A673 (cell line): Measurements from ENCODE around the gene DHPS. TPM values are rescaled to one million over a fixed set of nuclear protein-coding genes. Genes with fewer than 3 reads are reported as not detected.
A peak's percentile ranks its signal among the peaks of the same experiment; 100 is the strongest.

Experiments
- BruUV-seq: library from RNA; stranded (reverse); fragments of 400-500 nt; replicated peaks from 2 replicates; lab custom pipeline; 2021; lab: Mats Ljungman, UMichigan
- CTCF ChIA-PET: fragments of 300-600 bp; sonication (Branson Sonifier 250); formaldehyde crosslinking; loops from one replicate; lab custom pipeline; 2022; ENCODE audit warnings: antibody characterized with exemption; lab: Charles Lee
- POLR2A ChIA-PET: fragments of 300-600 bp; sonication (Branson Sonifier 250); formaldehyde crosslinking; loops from one replicate; lab custom pipeline; 2022; ENCODE audit warnings: antibody characterized with exemption; ENCODE audit not compliant: low non-redundant PET; lab: Charles Lee
- DNase-seq: peaks from one replicate; pipeline ENCODE4 v3.0.0-alpha.2; 2015; ENCODE audit warnings: low spot score
- H3K27ac ChIP-seq: fragments of 200-600 bp; sonication (generic); 2 replicates; pipeline ENCODE4 v1.5.1; 2016; ENCODE audit warnings: mixed run types, low read depth, mild to moderate bottlenecking, mixed read lengths, antibody characterized with exemption, low read length; ENCODE audit not compliant: poor library complexity, severe bottlenecking
- H3K27me3 ChIP-seq: fragments of 200-600 bp; sonication (generic); replicated peaks from 2 replicates; pipeline ENCODE4 v1.6.1; 2017; ENCODE audit warnings: mixed run types, low read depth, mild to moderate bottlenecking, mixed read lengths, antibody characterized with exemption, low read length; ENCODE audit not compliant: insufficient read depth, poor library complexity
- H3K36me3 ChIP-seq: fragments of 200-600 bp; sonication (generic); 2 replicates; pipeline ENCODE4 v1.6.1; 2016; ENCODE audit warnings: mixed run types, mild to moderate bottlenecking, mixed read lengths, antibody characterized with exemption, low read length; ENCODE audit not compliant: insufficient read depth, poor library complexity, severe bottlenecking
- H3K4me1 ChIP-seq: fragments of 200-600 bp; sonication (generic); 2 replicates; pipeline ENCODE4 v1.6.1; 2017; ENCODE audit warnings: mixed run types, mild to moderate bottlenecking, mixed read lengths, antibody characterized with exemption, low read length; ENCODE audit not compliant: insufficient read depth, poor library complexity, severe bottlenecking
- H3K4me3 ChIP-seq: fragments of 200-600 bp; sonication (generic); 2 replicates; pipeline ENCODE4 v1.5.1; 2016; ENCODE audit warnings: low read depth, mixed run types, mild to moderate bottlenecking, mixed read lengths, low read length; ENCODE audit not compliant: poor library complexity, severe bottlenecking
- H3K9me3 ChIP-seq: fragments of 200-600 bp; sonication (generic); 2 replicates; pipeline ENCODE4 v1.6.1; 2016; ENCODE audit warnings: mixed run types, low read depth, mild to moderate bottlenecking, mixed read lengths, antibody characterized with exemption, low read length; ENCODE audit not compliant: poor library complexity, severe bottlenecking
- EZH2 ChIP-seq: fragments of 200-600 bp; sonication (generic); IDR thresholded peaks from 2 replicates; pipeline ENCODE4 v1.6.1; 2017; ENCODE audit warnings: borderline replicate concordance, low read depth, mild to moderate bottlenecking, mixed read lengths, antibody characterized with exemption, low read length; ENCODE audit not compliant: poor library complexity, severe bottlenecking
- intact Hi-C: fragments of 100-400 bp; cut with micrococcal nuclease; formaldehyde crosslinking; loops from one replicate; pipeline ENCODE4 v1.10.0; 2022; ENCODE audit not compliant: unreplicated experiment
- total RNA-seq: library from RNA; stranded (reverse); gene quantifications from 2 replicates; pipeline ENCODE4 v1.2.3, GENCODE V29; 2021
- TF ChIP-seq, protein P1 (sequence below): fragments of 300-800, 200-600 bp; sonication (generic); conservative IDR thresholded peaks from 2 replicates; pipeline ENCODE4 v1.5.1; 2017; ENCODE audit warnings: low read depth, mild to moderate bottlenecking, antibody characterized with exemption, low read length, moderate library complexity, mixed read lengths

Gene DHPS
- total RNA-seq, 1 experiment from 2014 or later: 117 TPM

DNA sequence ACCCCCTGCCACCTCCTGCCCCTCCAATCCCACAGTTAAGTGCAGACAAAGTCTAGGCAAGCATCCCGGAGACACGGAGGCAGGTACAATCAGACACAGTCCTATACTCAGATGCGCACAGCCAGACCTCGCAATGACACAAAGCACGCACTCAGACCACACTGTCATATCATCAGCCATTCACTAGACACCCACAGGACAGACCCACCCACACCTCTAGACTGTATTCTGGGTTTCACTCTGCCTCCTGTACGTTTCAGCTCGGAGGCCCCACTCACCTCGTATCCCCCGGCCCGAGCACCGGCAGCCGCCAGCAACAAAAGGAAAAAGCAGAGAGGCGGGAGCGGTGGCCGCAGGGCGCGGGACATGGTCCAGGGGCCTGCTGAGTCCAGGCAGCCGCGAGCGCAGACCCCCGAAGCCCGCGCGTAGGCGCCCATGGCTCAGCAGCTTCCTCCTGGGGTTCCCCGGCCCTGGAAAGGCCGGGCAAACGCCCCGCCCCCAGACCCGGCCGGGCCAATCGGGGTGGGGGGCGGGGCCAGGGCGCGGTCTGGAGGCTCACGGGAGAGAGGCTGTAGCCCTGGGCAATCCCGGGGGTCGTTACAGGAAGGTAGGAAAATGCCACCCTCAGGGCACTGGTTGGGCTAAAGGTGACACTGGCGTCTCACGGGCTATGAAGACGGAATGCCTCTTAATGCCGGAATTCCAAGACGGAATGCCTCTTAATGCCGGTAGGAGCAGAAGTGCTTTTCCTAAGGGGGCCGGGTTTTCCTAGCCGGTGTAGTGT is 15.2 kb downstream of the DHPS start, which contains the start of the genes MAN2B1 and WDR83:
Gene MAN2B1, minus strand, starts transcription at position 478 of the 784 bp plus-strand sequence. Its CDS starts 41 bp downstream, at position 437.
Gene WDR83, plus strand, starts transcription at position 543 of the 784 bp plus-strand sequence. CDS start 2,984 bp downstream, outside the sequence.
- Histone ChIP-seq H3K27ac (peak within 1 kb of the TSS; percentile 78), H3K27me3 (no peaks in the 10 kb centered on the region), H3K4me1 (peaks cover 18% of the 10 kb centered on the region), H3K4me3 (peak within 1 kb of the TSS; percentile 69), H3K9me3 (no peaks in the 10 kb centered on the region), H3K36me3 (peaks cover 4% of the 10 kb centered on the region)
- POLR2A ChIA-PET: interaction anchor here (0.6 kb wide), 1 partner anchor 18 kb away, joined by 5 read pairs; no protein-coding TSS in a partner anchor
- intact Hi-C loops: no loop called here
- DNase-seq: peak; percentile 90
- TF ChIP-seq EZH2: no peak
- TF ChIP-seq, protein P1, sequence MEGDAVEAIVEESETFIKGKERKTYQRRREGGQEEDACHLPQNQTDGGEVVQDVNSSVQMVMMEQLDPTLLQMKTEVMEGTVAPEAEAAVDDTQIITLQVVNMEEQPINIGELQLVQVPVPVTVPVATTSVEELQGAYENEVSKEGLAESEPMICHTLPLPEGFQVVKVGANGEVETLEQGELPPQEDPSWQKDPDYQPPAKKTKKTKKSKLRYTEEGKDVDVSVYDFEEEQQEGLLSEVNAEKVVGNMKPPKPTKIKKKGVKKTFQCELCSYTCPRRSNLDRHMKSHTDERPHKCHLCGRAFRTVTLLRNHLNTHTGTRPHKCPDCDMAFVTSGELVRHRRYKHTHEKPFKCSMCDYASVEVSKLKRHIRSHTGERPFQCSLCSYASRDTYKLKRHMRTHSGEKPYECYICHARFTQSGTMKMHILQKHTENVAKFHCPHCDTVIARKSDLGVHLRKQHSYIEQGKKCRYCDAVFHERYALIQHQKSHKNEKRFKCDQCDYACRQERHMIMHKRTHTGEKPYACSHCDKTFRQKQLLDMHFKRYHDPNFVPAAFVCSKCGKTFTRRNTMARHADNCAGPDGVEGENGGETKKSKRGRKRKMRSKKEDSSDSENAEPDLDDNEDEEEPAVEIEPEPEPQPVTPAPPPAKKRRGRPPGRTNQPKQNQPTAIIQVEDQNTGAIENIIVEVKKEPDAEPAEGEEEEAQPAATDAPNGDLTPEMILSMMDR: no peak
- BruUV-seq: no TSS peak
- CTCF ChIA-PET: interaction anchor here (0.6 to 0.8 kb wide), 2 partner anchors 12 to 27 kb away, joined by 3 to 4 read pairs; no protein-coding TSS in a partner anchor

DNA sequence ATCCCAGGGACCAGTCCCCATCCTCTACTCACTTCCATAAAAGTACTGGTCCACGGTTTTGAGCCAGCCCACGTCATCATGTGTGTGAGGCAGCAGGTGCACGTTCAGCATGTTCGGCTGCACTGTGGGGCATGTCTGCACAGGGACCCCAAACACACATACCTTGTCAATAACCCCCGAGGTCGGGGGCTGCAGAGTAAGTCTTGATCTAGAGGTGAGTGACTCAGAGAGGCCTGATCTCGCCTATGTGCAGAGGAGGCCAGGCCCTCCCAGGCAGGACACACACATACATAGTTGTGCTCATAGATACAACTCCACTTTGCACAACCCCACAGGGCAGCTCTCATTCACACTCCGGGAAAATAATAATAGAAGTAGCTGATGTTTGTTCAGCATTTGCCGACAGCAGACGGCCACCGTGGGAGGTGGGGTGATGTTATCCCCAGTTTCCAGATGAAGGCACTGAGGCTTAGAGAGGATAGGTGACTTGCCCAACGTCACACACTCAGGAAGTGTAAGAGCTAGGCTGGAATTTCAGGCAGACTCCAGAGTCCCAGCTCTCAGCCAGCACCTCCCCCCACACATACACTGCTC is 15.9 kb downstream of the DHPS start:
- peak overlapping the region; percentile 40 for H3K27ac ChIP-seq
- POLR2A ChIA-PET: interaction anchor here (0.6 kb wide), 1 partner anchor 18 kb away, joined by 5 read pairs; no protein-coding TSS in a partner anchor
- peaks cover 8% of the 10 kb centered on the region for H3K36me3 ChIP-seq
- TSS peak; percentile 30 for BruUV-seq
- H3K4me3 ChIP-seq: peak overlapping the region; percentile 69
- TF ChIP-seq, protein P1: no peak
- no peak for TF ChIP-seq EZH2
- no peak for DNase-seq
- CTCF ChIA-PET: interaction anchor here (0.5 to 0.8 kb wide), 3 partner anchors 13 to 101 kb away, joined by 3 to 4 read pairs (median 3); no protein-coding TSS in a partner anchor
- no peaks in the 10 kb centered on the region for H3K27me3 ChIP-seq
- no peaks in the 10 kb centered on the region for H3K9me3 ChIP-seq
- H3K4me1 ChIP-seq: peaks cover 18% of the 10 kb centered on the region
- intact Hi-C loops: no loop called here

DNA sequence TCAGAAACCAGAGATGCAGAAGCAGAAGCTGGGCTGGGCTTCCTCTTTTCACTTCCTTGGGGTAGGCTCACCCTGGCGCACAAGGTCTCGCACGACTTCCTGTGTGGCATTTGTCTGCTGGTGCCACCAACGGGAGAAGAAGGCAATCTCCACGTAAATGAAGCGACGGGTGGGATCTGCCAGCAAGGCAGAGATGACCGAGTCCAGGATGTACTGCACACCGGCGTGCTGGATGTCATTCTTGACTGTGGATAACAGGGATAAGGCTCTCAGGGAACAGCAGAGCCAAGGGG is 16.5 kb downstream of the DHPS start:
- Histone ChIP-seq H3K27me3 (no peaks in the 10 kb centered on the region), H3K4me1 (peaks cover 14% of the 10 kb centered on the region), H3K36me3 (peaks cover 8% of the 10 kb centered on the region), H3K4me3 (no peak overlapping the region), H3K9me3 (no peaks in the 10 kb centered on the region), H3K27ac (no peak overlapping the region)
- CTCF ChIA-PET: no interaction called here
- DNase-seq: no peak
- intact Hi-C loops: no loop called here
- TF ChIP-seq EZH2: no peak
- POLR2A ChIA-PET: no interaction called here
- no TSS peak for BruUV-seq
